OCI-LY7 (cell line): ENCODE data around the gene PFKL.

Experiments
- EZH2phosphoT487 ChIP-seq: fragments of 200-600 bp; sonication (generic); IDR thresholded peaks from 2 replicates; pipeline ENCODE4 v1.6.1; 2018; ENCODE audit warnings: low read depth, borderline replicate concordance, mild to moderate bottlenecking, mixed run types, antibody characterized with exemption, low read length, moderate library complexity, mixed read lengths
- TF ChIP-seq, protein P1 (sequence below): fragments of 200-600 bp; sonication (generic); conservative IDR thresholded peaks from 2 replicates; pipeline ENCODE4 v1.5.1; 2014; ENCODE audit warnings: mild to moderate bottlenecking, antibody characterized with exemption, low read length, moderate library complexity, mixed read lengths

DNA sequence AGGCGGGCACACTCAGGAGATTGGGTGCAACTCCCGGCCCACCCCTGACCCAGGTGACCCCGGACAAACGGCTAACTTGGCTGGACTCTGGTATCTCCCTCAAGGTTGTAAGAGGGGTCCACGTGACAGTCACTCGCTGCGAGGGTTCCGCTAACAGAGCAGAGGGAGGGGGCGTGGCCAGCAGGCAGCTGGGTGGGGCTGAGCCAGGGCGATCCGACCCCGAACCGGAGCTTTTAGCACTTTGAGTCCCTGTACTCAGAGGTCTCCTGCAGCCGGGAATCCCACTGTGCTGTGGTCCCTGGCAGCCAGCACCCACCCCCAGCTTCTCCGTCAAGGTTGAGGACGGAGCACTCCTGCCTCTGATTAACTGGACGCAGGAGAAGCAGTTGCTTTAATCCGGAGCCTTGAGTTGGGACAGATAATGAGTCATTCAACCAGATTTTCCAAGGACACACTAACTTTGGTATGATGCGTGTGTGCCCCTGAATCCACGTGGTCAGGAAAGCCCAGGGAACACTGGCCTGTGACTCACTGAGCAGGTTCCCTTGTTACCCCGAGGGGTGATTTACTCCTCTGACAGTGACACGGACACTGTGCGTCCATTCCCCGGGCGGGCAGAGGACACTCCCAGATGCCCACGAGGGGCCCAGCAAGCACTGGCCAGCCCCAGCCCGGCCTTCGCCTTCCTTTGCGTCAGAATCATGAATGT is 70.3 kb downstream of the PFKL start:
- TF ChIP-seq, protein P1, sequence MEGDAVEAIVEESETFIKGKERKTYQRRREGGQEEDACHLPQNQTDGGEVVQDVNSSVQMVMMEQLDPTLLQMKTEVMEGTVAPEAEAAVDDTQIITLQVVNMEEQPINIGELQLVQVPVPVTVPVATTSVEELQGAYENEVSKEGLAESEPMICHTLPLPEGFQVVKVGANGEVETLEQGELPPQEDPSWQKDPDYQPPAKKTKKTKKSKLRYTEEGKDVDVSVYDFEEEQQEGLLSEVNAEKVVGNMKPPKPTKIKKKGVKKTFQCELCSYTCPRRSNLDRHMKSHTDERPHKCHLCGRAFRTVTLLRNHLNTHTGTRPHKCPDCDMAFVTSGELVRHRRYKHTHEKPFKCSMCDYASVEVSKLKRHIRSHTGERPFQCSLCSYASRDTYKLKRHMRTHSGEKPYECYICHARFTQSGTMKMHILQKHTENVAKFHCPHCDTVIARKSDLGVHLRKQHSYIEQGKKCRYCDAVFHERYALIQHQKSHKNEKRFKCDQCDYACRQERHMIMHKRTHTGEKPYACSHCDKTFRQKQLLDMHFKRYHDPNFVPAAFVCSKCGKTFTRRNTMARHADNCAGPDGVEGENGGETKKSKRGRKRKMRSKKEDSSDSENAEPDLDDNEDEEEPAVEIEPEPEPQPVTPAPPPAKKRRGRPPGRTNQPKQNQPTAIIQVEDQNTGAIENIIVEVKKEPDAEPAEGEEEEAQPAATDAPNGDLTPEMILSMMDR, result no peak
- TF ChIP-seq EZH2phosphoT487, result no peak
